OCI-LY1 (cell line): ENCODE results near the gene TRABD2B.

Experiments used
- H2AFZ ChIP-seq: fragments of 200-600 bp; sonication (generic), shearing (Covaris generic); 2 replicates; pipeline ENCODE4 v1.6.0; 2014; ENCODE audit warnings: antibody characterized with exemption, mild to moderate bottlenecking, low read length
- H3F3A ChIP-seq: fragments of 200-600 bp; sonication (generic), shearing (Covaris generic); 2 replicates; pipeline ENCODE4 v1.6.0; 2014; ENCODE audit warnings: mild to moderate bottlenecking, antibody characterized with exemption, low read length, moderate library complexity; ENCODE audit not compliant: insufficient read depth
- H3K27ac ChIP-seq: fragments of 200-600 bp; sonication (generic); 2 replicates; pipeline ENCODE4 v1.5.1; 2014; ENCODE audit warnings: low read length, mixed run types, mild to moderate bottlenecking, low read depth; ENCODE audit not compliant: poor library complexity, severe bottlenecking
- H3K27me3 ChIP-seq: fragments of 200-600 bp; sonication (generic); 2 replicates; pipeline ENCODE4 v1.6.0; 2014; ENCODE audit warnings: antibody characterized with exemption, mild to moderate bottlenecking, low read length, moderate library complexity; ENCODE audit not compliant: insufficient read depth
- H3K36me3 ChIP-seq: fragments of 200-600 bp; sonication (generic); 2 replicates; pipeline ENCODE4 v1.6.1; 2014; ENCODE audit warnings: mild to moderate bottlenecking, antibody characterized with exemption, low read length, moderate library complexity, mixed read lengths; ENCODE audit not compliant: insufficient read depth
- H3K4me1 ChIP-seq: fragments of 200-600 bp; sonication (generic); 2 replicates; pipeline ENCODE4 v1.5.1; 2014; ENCODE audit warnings: mild to moderate bottlenecking, low read length, moderate library complexity; ENCODE audit not compliant: insufficient read depth, severe bottlenecking
- H3K4me2 ChIP-seq: fragments of 200-600 bp; sonication (generic), shearing (Covaris generic); 2 replicates; pipeline ENCODE4 v1.6.1; 2014; ENCODE audit warnings: low read length
- H3K4me3 ChIP-seq: fragments of 200-600 bp; sonication (generic); 2 replicates; pipeline ENCODE4 v1.5.1; 2014; ENCODE audit warnings: low read length, low read depth, mild to moderate bottlenecking, mixed read lengths; ENCODE audit not compliant: poor library complexity, severe bottlenecking
- H3K79me2 ChIP-seq: fragments of 200-600 bp; shearing (Covaris generic); 2 replicates; pipeline ENCODE4 v1.6.1; 2016; ENCODE audit warnings: mixed run types, low read length, mixed read lengths; ENCODE audit not compliant: insufficient read depth
- H3K9ac ChIP-seq: fragments of 200-600 bp; sonication (generic), shearing (Covaris generic); 2 replicates; pipeline ENCODE4 v1.6.1; 2014; ENCODE audit warnings: mild to moderate bottlenecking, low read length, mixed read lengths
- H3K9me2 ChIP-seq: fragments of 200-600 bp; sonication (generic), shearing (Covaris generic); 2 replicates; pipeline ENCODE4 v1.6.1; 2014; ENCODE audit warnings: low read depth, mild to moderate bottlenecking, low read length, mixed read lengths
- H3K9me3 ChIP-seq: fragments of 200-600 bp; shearing (Covaris generic); 2 replicates; pipeline ENCODE4 v1.6.1; 2014; ENCODE audit warnings: low read length, mixed read lengths
- H4K20me1 ChIP-seq: fragments of 200-600 bp; sonication (generic), shearing (Covaris generic); 2 replicates; pipeline ENCODE4 v1.6.0; 2016; ENCODE audit warnings: mild to moderate bottlenecking, low read length; ENCODE audit not compliant: insufficient read depth
- CTCF ChIP-seq: fragments of 200-600 bp; sonication (generic), shearing (Covaris generic); IDR thresholded peaks from 2 replicates; pipeline ENCODE4 v1.5.1; 2017; ENCODE audit warnings: mild to moderate bottlenecking, antibody characterized with exemption, low read length, moderate library complexity, mixed read lengths
- EZH2 ChIP-seq: fragments of 200-600 bp; sonication (generic), shearing (Covaris generic); IDR thresholded peaks from 2 replicates; pipeline ENCODE4 v1.8.0; 2017; ENCODE audit warnings: borderline replicate concordance, mixed run types, mild to moderate bottlenecking, antibody characterized with exemption, low read length, moderate library complexity, mixed read lengths

Gene TRABD2B

GRCh38 chr1:47991187-47991586 is 6.0 kb downstream of the TRABD2B start:
- Histone ChIP-seq H3K4me3 (no peak overlapping the region), H3K79me2 (no peaks in the 10 kb centered on the region), H3F3A (no peaks in the 10 kb centered on the region), H3K9ac (no peak overlapping the region), H4K20me1 (no peaks in the 10 kb centered on the region), H3K9me3 (no peaks in the 10 kb centered on the region), H3K27me3 (0 out of 2 replicates have a peak, but pooled peaks cover 7% of the 10 kb centered on the region), H2AFZ (no peak overlapping the region), H3K36me3 (no peaks in the 10 kb centered on the region), H3K4me2 (no peak overlapping the region), H3K9me2 (no peaks in the 10 kb centered on the region), H3K4me1 (no peaks in the 10 kb centered on the region), H3K27ac (no peak overlapping the region)
- no peak for TF ChIP-seq CTCF
- no peak for TF ChIP-seq EZH2

- Histone ChIP-seq H3K9me2 (no peaks in the 10 kb centered on the region), H3K79me2 (no peaks in the 10 kb centered on the region), H3F3A (no peaks in the 10 kb centered on the region), H3K9ac (no peak overlapping the region), H3K27me3 (0 out of 2 replicates have a peak, but pooled peaks cover 7% of the 10 kb centered on the region), H4K20me1 (no peaks in the 10 kb centered on the region), H3K9me3 (no peaks in the 10 kb centered on the region), H3K4me3 (no peak overlapping the region), H3K4me1 (no peaks in the 10 kb centered on the region), H3K36me3 (no peaks in the 10 kb centered on the region), H3K27ac (no peak overlapping the region), H2AFZ (no peak overlapping the region), H3K4me2 (no peak overlapping the region)
- TF ChIP-seq CTCF (no peak), EZH2 (no peak)
Observed at GRCh38 chr1:47990286-47990685, 6.9 kb downstream of the TRABD2B start.

- Histone ChIP-seq H3K27ac (no peak overlapping the region), H3K79me2 (no peaks in the 10 kb centered on the region), H3K4me2 (no peak overlapping the region), H2AFZ (no peak overlapping the region), H3K9ac (no peak overlapping the region), H4K20me1 (no peaks in the 10 kb centered on the region), H3F3A (no peaks in the 10 kb centered on the region), H3K4me1 (no peaks in the 10 kb centered on the region), H3K36me3 (no peaks in the 10 kb centered on the region), H3K4me3 (no peak overlapping the region), H3K27me3 (0 out of 2 replicates have a peak, but pooled peaks cover 7% of the 10 kb centered on the region), H3K9me3 (no peaks in the 10 kb centered on the region), H3K9me2 (no peaks in the 10 kb centered on the region)
- no peak for TF ChIP-seq EZH2
- no peak for TF ChIP-seq CTCF
Observed at GRCh38 chr1:47987601-47988000, 9.6 kb downstream of the TRABD2B start.
